SK-N-SH treated with all-trans-retinoic acid at 6 μM for 48 hours (cell line): ENCODE data around the gene PANK2.

Experiments
- ATAC-seq: fragments of 200-7000 bp; cut with Tn5 transposase; 3 replicates; pipeline ENCODE4 v1.9.1; 2020; ENCODE audit warnings: mild to moderate bottlenecking, moderate library complexity
- ARNTL ChIP-seq: fragments of 450-650 bp; formaldehyde crosslinking; IDR thresholded peaks from 2 replicates; pipeline ENCODE4 v1.5.0; 2020; ENCODE audit warnings: low read depth, mild to moderate bottlenecking, moderate library complexity, borderline replicate concordance
- CREB5 ChIP-seq: fragments of 250-450 bp; sonication (Bioruptor Pico); IDR thresholded peaks from 2 replicates; pipeline ENCODE4 v1.5.1; 2020; ENCODE audit warnings: low read depth, mild to moderate bottlenecking, moderate library complexity
- CSDC2 ChIP-seq: fragments of 250-450 bp; sonication (Bioruptor Pico); IDR thresholded peaks from 2 replicates; pipeline ENCODE4 v1.5.0; 2020; ENCODE audit warnings: mild to moderate bottlenecking, moderate library complexity
- CSRNP3 ChIP-seq: fragments of 250-450 bp; sonication (Bioruptor Pico); IDR thresholded peaks from 2 replicates; pipeline ENCODE4 v1.5.1; 2021; ENCODE audit warnings: mild to moderate bottlenecking, moderate library complexity
- ESRRG ChIP-seq: fragments of 250-450 bp; sonication (Bioruptor Pico); IDR thresholded peaks from 2 replicates; pipeline ENCODE4 v1.6.1; 2021; ENCODE audit warnings: mild to moderate bottlenecking
- GLIS3 ChIP-seq: fragments of 250-450 bp; sonication (Bioruptor Pico); IDR thresholded peaks from 2 replicates; pipeline ENCODE4 v1.5.0; 2020; ENCODE audit warnings: mild to moderate bottlenecking, moderate library complexity
- OSR1 ChIP-seq: fragments of 250-450 bp; sonication (Bioruptor Pico); IDR thresholded peaks from 2 replicates; pipeline ENCODE4 v1.8.0; 2022; ENCODE audit warnings: moderate library complexity, mild to moderate bottlenecking, inconsistent platforms
- PATZ1 ChIP-seq: fragments of 250-450 bp; sonication (Bioruptor Pico); IDR thresholded peaks from 2 replicates; pipeline ENCODE4 v1.8.0; 2020; ENCODE audit warnings: mild to moderate bottlenecking, moderate library complexity, borderline replicate concordance
- PPARA ChIP-seq: fragments of 250-450 bp; sonication (Bioruptor Pico); IDR thresholded peaks from 2 replicates; pipeline ENCODE4 v1.5.0; 2020; ENCODE audit warnings: mild to moderate bottlenecking, borderline replicate concordance
- RARB ChIP-seq: fragments of 250-450 bp; sonication (Bioruptor Pico); IDR thresholded peaks from 2 replicates; pipeline ENCODE4 v1.8.0; 2021; ENCODE audit warnings: mild to moderate bottlenecking, moderate library complexity
- SNAI2 ChIP-seq: fragments of 250-450 bp; sonication (Bioruptor Pico); IDR thresholded peaks from 2 replicates; pipeline ENCODE4 v1.5.0; 2020; ENCODE audit warnings: mild to moderate bottlenecking, moderate library complexity
- TCF4 ChIP-seq: fragments of 250-450 bp; sonication (Bioruptor Pico); IDR thresholded peaks from 2 replicates; pipeline ENCODE4 v1.8.0; 2021; ENCODE audit warnings: mild to moderate bottlenecking, moderate library complexity, borderline replicate concordance
- TOX ChIP-seq: fragments of 250-450 bp; sonication (Bioruptor Pico); IDR thresholded peaks from 2 replicates; pipeline ENCODE4 v1.8.0; 2021; ENCODE audit warnings: mild to moderate bottlenecking, moderate library complexity, borderline replicate concordance
- TSHZ2 ChIP-seq: fragments of 250-450 bp; sonication (Bioruptor Pico); IDR thresholded peaks from 2 replicates; pipeline ENCODE4 v1.5.0; 2020; ENCODE audit warnings: mild to moderate bottlenecking, moderate library complexity
- ZC3H10 ChIP-seq: fragments of 250-450 bp; sonication (Bioruptor Pico); IDR thresholded peaks from 2 replicates; pipeline ENCODE4 v1.5.1; 2021; ENCODE audit warnings: mild to moderate bottlenecking, moderate library complexity
- ZFP3 ChIP-seq: fragments of 250-450 bp; sonication (Bioruptor Pico); IDR thresholded peaks from 2 replicates; pipeline ENCODE4 v1.5.0; 2020; ENCODE audit warnings: mild to moderate bottlenecking, moderate library complexity
- ZFP30 ChIP-seq: fragments of 450-650 bp; formaldehyde crosslinking; IDR thresholded peaks from 2 replicates; pipeline ENCODE4 v1.5.0; 2022; ENCODE audit warnings: mild to moderate bottlenecking, moderate library complexity
- ZNF565 ChIP-seq: fragments of 450-650 bp; formaldehyde crosslinking; conservative IDR thresholded peaks from 2 replicates; pipeline ENCODE4 v1.5.0; 2020; ENCODE audit warnings: low read depth, mild to moderate bottlenecking, moderate library complexity
- ZNF70 ChIP-seq: fragments of 450-650 bp; formaldehyde crosslinking; IDR thresholded peaks from 2 replicates; pipeline ENCODE4 v1.5.0; 2020; ENCODE audit warnings: mild to moderate bottlenecking, moderate library complexity

Gene PANK2

GRCh38 chr20:3900187-3900604 lies 11.0 kb downstream of the PANK2 start:
- TF ChIP-seq PPARA, result no peak
- TF ChIP-seq ZC3H10 (CRISPR knock-in tag), result no peak
- no peak for TF ChIP-seq TSHZ2
- TF ChIP-seq CREB5 (CRISPR knock-in tag), result no peak
- no peak for TF ChIP-seq GLIS3 (CRISPR knock-in tag)
- TF ChIP-seq CSDC2 (CRISPR knock-in tag), result no peak
- TF ChIP-seq SNAI2, result no peak
- no peak for TF ChIP-seq ZNF70 (CRISPR knock-in tag)
- TF ChIP-seq ESRRG (CRISPR knock-in tag), result no peak
- TF ChIP-seq TCF4 (CRISPR knock-in tag), result no peak
- no peak for TF ChIP-seq CSRNP3
- no peak for TF ChIP-seq TOX
- no peak for TF ChIP-seq ZFP3
- ATAC-seq, result peak; percentile 35

GRCh38 chr20:3901028-3901705 lies 12.0 kb downstream of the PANK2 start:
- ATAC-seq, result no peak
- TF ChIP-seq ZNF70 (CRISPR knock-in tag), result no peak
- TF ChIP-seq SNAI2, result no peak
- no peak for TF ChIP-seq ARNTL (CRISPR knock-in tag)
- no peak for TF ChIP-seq ZC3H10 (CRISPR knock-in tag)
- no peak for TF ChIP-seq RARB
- TF ChIP-seq TOX, result no peak

- TF ChIP-seq CREB5 (CRISPR knock-in tag) (no peak), TSHZ2 (no peak), TOX (no peak), PATZ1 (no peak), ARNTL (CRISPR knock-in tag) (no peak), ZFP3 (no peak), RARB (no peak), OSR1 (CRISPR knock-in tag) (no peak), CSDC2 (CRISPR knock-in tag) (no peak), ZFP30 (CRISPR knock-in tag) (no peak), CSRNP3 (no peak), GLIS3 (CRISPR knock-in tag) (no peak), ZNF565 (CRISPR knock-in tag) (no peak)
- no peak for ATAC-seq
These were observed 12.7 kb downstream of the PANK2 start for GRCh38 chr20:3901706-3902440.
